Measurements from ENCODE around the gene MILR1. TPM values are rescaled to one million over a fixed set of nuclear protein-coding genes. Genes with fewer than 3 reads are reported as not detected.
A peak's percentile ranks its signal among the peaks of the same experiment; 100 is the strongest.

MILR1 gene
- total and polyA plus RNA-seq, 2 experiments from 2014 or later, result 0.39 TPM; not detected in 1

- no peak for TF ChIP-seq ZNF462 (CRISPR knock-in tag; IDR thresholded peaks at IDR 0.05)
- TF ChIP-seq STAT1 (IDR thresholded peaks at IDR 0.05; ENCODE audit: unreplicated experiment), result no peak
- no peak for TF ChIP-seq CREB1 (CRISPR knock-in tag; IDR thresholded peaks at IDR 0.05; ENCODE audit: low read depth)
- TF ChIP-seq ZNF114 (CRISPR knock-in tag; IDR thresholded peaks at IDR 0.05), result no peak
- no peak for TF ChIP-seq EZH2phosphoT487 (IDR thresholded peaks at IDR 0.05; ENCODE audit: unreplicated experiment)
Measured at GRCh38 chr17:64500862-64501765, 52.2 kb downstream of the MILR1 start (continued).

GRCh38 chr17:64502021-64502420 lies 53.1 kb downstream of the MILR1 start:
- Histone ChIP-seq H4K20me1 (replicated peaks; ENCODE audit: insufficient read depth) (peaks cover 56% of the 10 kb centered on the region), H3K4me3 (no peak overlapping the region), H3K4me1 (ENCODE audit: insufficient read depth) (peaks cover 4% of the 10 kb centered on the region; the same call in 1 of the 2 replicates), H3K79me2 (replicated peaks; ENCODE audit: insufficient read depth) (peaks cover 70% of the 10 kb centered on the region), H3K27ac (ENCODE audit: low read depth) (peak overlapping the region; percentile 23; the same call in 1 of the 2 replicates), H2AFZ (no peak overlapping the region), H3K4me2 (no peak overlapping the region), H3K36me3 (ENCODE audit: insufficient read depth) (peaks cover 64% of the 10 kb centered on the region), H3K9me2 (ENCODE audit: insufficient read depth) (no peaks in the 10 kb centered on the region), H3K27me3 (ENCODE audit: insufficient read depth) (no peaks in the 10 kb centered on the region), H3F3A (replicated peaks; ENCODE audit: low read depth) (peaks cover 68% of the 10 kb centered on the region)
- H3K27ac Mint-ChIP-seq, result peak overlapping the region; percentile 16; the same call in 1 of the 2 replicates
- peak overlapping the region; percentile 36; the same call in 1 of the 3 replicates for H3K4me3 Mint-ChIP-seq
- no peak for DNase-seq (ENCODE audit: low spot score)
- H3K9me3 Mint-ChIP-seq, result peaks cover 6% of the 10 kb centered on the region; the same call in 2 of the 3 replicates
- H3K27me3 Mint-ChIP-seq (ENCODE audit: insufficient read depth, low read depth, poor library complexity), result peaks cover 32% of the 10 kb centered on the region
- no peak for ATAC-seq
- H3K4me1 Mint-ChIP-seq, result peaks cover 63% of the 10 kb centered on the region
- H3K36me3 Mint-ChIP-seq (ENCODE audit: low read depth), result peaks cover 87% of the 10 kb centered on the region
- no peak for TF ChIP-seq CREB1 (CRISPR knock-in tag; IDR thresholded peaks at IDR 0.05; ENCODE audit: low read depth)
- no peak for TF ChIP-seq POLR2AphosphoS5 (IDR thresholded peaks at IDR 0.05; ENCODE audit: low read depth)
- TF ChIP-seq, protein P1, sequence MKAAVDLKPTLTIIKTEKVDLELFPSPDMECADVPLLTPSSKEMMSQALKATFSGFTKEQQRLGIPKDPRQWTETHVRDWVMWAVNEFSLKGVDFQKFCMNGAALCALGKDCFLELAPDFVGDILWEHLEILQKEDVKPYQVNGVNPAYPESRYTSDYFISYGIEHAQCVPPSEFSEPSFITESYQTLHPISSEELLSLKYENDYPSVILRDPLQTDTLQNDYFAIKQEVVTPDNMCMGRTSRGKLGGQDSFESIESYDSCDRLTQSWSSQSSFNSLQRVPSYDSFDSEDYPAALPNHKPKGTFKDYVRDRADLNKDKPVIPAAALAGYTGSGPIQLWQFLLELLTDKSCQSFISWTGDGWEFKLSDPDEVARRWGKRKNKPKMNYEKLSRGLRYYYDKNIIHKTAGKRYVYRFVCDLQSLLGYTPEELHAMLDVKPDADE (IDR thresholded peaks at IDR 0.05), result no peak
- TF ChIP-seq, protein P2, sequence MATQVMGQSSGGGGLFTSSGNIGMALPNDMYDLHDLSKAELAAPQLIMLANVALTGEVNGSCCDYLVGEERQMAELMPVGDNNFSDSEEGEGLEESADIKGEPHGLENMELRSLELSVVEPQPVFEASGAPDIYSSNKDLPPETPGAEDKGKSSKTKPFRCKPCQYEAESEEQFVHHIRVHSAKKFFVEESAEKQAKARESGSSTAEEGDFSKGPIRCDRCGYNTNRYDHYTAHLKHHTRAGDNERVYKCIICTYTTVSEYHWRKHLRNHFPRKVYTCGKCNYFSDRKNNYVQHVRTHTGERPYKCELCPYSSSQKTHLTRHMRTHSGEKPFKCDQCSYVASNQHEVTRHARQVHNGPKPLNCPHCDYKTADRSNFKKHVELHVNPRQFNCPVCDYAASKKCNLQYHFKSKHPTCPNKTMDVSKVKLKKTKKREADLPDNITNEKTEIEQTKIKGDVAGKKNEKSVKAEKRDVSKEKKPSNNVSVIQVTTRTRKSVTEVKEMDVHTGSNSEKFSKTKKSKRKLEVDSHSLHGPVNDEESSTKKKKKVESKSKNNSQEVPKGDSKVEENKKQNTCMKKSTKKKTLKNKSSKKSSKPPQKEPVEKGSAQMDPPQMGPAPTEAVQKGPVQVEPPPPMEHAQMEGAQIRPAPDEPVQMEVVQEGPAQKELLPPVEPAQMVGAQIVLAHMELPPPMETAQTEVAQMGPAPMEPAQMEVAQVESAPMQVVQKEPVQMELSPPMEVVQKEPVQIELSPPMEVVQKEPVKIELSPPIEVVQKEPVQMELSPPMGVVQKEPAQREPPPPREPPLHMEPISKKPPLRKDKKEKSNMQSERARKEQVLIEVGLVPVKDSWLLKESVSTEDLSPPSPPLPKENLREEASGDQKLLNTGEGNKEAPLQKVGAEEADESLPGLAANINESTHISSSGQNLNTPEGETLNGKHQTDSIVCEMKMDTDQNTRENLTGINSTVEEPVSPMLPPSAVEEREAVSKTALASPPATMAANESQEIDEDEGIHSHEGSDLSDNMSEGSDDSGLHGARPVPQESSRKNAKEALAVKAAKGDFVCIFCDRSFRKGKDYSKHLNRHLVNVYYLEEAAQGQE (IDR thresholded peaks at IDR 0.05; ENCODE audit: unreplicated experiment), result no peak
- TF ChIP-seq EZH2 (IDR thresholded peaks at IDR 0.05; ENCODE audit: low read depth, unreplicated experiment), result no peak
- TF ChIP-seq CTCF (conservative IDR thresholded peaks at IDR 0.05; ENCODE audit: low read depth in 2 of 2), result no peak
- no peak for TF ChIP-seq EZH2phosphoT487 (IDR thresholded peaks at IDR 0.05; ENCODE audit: unreplicated experiment)
- no peak for TF ChIP-seq ZNF114 (CRISPR knock-in tag; IDR thresholded peaks at IDR 0.05)
